Stimulated activated CD8-positive, alpha-beta memory T cell treated with anti-CD3 and anti-CD28 coated beads, Interleukin-4, amount 100 ng/mL, for 48 hours (primary cell): ENCODE measurements around the gene SYNPO2.
"Not testable (repeated sequence)": the region's sequence is repeated elsewhere in the genome, so short reads cannot be mapped to it uniquely, and the experiment has no call there.

Experiments
- DNase-seq: peaks from one replicate; pipeline ENCODE4 v3.0.0-alpha.2; 2020

SYNPO2 gene, protein sequence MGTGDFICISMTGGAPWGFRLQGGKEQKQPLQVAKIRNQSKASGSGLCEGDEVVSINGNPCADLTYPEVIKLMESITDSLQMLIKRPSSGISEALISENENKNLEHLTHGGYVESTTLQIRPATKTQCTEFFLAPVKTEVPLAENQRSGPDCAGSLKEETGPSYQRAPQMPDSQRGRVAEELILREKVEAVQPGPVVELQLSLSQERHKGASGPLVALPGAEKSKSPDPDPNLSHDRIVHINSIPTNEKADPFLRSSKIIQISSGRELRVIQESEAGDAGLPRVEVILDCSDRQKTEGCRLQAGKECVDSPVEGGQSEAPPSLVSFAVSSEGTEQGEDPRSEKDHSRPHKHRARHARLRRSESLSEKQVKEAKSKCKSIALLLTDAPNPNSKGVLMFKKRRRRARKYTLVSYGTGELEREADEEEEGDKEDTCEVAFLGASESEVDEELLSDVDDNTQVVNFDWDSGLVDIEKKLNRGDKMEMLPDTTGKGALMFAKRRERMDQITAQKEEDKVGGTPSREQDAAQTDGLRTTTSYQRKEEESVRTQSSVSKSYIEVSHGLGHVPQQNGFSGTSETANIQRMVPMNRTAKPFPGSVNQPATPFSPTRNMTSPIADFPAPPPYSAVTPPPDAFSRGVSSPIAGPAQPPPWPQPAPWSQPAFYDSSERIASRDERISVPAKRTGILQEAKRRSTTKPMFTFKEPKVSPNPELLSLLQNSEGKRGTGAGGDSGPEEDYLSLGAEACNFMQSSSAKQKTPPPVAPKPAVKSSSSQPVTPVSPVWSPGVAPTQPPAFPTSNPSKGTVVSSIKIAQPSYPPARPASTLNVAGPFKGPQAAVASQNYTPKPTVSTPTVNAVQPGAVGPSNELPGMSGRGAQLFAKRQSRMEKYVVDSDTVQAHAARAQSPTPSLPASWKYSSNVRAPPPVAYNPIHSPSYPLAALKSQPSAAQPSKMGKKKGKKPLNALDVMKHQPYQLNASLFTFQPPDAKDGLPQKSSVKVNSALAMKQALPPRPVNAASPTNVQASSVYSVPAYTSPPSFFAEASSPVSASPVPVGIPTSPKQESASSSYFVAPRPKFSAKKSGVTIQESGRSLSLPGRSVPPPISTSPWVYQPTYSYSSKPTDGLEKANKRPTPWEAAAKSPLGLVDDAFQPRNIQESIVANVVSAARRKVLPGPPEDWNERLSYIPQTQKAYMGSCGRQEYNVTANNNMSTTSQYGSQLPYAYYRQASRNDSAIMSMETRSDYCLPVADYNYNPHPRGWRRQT

DNA sequence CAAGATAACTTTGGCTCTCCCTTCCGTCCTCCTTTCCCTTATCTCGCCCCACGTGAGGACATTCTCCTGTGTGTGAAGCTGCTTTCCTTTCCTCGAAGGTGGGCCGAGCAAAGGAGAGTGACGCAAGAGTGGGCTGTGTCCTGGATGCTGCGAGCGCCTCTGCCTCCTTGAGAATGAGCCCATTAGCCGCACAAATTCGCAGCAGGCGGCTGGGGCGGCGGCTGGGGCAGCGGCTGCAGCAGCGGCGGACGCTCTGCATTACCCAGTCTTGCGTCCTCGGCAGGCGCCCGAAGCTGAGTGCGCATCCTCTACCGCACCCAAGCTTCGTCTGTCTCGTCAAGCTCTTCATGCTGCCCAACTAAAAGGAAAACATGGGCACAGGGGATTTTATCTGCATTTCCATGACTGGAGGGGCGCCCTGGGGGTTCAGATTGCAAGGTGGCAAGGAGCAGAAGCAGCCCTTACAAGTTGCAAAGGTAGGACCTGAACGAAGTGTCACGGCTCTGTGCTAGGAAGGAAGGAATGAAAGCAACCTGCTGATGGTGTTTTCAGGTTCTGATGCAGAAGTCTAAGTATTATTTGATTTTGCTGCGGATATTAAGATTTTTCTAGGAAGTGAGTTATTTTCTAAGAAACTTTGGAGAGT is at the start of gene SYNPO2:
SYNPO2 (plus strand) TSS at position 189 of the 646 bp plus-strand sequence; CDS start at position 372, 183 bp downstream.
- peak; percentile 61 for DNase-seq

- DNase-seq: no peak
These were observed 49.3 kb upstream of the SYNPO2 start for GRCh38 chr4:118839221-118839927.

DNA sequence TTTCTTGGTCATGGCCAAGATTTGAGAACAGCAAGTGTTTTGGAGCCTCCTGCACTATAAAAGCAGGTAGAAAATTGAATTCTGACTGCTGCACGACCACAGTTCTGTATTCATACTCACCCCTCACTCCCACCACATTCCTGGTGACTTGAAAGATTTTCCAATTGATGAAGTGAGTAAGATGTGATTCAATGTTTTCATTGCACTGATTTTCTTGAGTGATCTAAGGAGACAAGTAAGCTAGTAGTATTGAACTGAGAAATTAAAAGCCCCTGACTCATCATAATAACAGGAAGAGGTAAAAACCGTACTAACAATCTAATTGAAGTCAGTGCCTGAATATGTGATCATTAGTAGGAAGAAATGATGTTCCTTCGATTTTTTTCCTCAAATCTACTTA is 46.6 kb upstream of the SYNPO2 start:
- DNase-seq: no peak

- no peak for DNase-seq
These were observed 45.4 kb upstream of the SYNPO2 start for GRCh38 chr4:118843237-118843636.

- DNase-seq: no peak
These were observed 43.1 kb upstream of the SYNPO2 start for GRCh38 chr4:118845552-118846050.

GRCh38 chr4:118846979-118847378 is 41.7 kb upstream of the SYNPO2 start:
- no peak for DNase-seq

- no peak for DNase-seq
These were observed 40.4 kb upstream of the SYNPO2 start for GRCh38 chr4:118848242-118848641.

GRCh38 chr4:118848901-118849300 is 39.8 kb upstream of the SYNPO2 start:
- DNase-seq: no peak

DNA sequence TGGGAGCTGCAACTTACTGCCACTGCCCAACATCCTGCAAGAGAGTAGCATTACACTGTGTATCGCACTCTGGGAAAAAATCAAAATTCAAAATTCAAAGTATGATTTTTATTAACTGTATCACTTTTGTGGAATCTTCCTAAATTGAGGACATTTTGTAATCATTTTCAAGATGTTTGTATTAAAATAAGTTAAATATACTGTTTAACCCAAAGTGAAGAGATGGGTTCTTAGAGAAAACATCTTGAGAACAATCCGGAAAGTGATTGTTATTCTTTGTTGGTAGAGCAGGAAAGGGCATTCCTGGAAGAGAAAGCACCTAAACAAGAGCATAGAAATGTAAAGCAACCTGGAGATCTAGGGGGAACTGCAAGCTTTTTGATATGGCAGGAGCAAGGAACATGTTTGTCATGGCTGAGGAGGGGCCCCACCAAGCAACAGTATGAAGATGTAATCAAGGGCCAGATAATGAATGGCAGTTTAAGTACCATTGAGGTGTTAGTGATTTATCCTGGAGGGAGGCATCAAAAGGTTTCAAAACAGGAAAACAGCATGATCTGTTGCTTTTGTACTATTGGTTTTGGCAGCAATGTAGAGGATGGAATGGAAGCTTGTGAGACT is 38.7 kb upstream of the SYNPO2 start:
- DNase-seq: no peak

DNA sequence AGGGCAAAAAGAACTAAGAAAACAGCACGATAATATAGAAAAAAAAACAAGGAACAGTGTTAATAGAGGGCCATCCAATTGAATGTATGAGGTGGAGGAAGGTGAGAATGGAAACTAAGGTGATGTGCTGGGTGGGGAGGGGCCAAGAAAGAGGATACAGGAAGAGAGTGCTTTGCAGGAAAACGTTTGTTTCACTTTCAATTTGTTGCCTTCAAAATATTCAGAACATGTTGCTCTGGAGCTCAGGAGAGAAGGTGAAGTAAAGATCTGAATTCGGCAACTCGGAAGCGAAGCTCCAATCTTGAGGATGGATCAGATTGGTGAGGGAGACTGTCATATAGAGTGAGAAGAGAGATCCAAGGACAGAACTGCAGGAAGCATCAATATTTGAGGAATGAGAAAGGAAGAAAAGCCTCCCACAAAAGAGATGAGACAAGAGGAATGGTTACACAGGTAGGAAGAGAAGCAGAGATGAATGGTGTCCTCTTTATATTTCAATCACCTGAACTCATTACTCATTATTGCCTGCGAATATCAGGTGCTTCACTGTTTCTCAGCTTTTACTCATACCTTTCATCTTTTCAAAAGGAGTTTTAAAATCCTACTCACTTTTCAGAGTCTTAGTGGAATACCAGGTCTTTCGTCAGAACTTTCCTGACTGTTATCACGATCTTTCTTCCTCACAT is 38.0 kb upstream of the SYNPO2 start:
- DNase-seq: no peak

DNA sequence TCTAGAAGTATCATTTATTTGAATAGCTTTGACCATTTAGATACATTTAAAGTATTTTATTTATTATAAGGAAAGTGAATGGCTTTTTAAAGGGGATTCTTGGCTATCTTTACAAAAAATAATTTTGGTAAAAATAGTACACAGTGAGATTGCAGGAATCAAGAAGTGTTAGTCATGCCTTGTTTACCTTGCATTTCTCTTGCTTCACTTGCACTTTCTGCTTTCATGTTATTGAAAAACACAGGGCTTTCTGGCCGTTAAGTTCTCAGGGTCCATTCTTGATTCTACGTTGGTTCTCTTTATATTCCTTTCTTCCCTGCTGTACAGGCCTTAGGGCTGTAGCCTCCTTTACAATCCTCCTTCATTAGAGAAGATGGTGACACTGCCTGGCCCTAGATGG is 30.9 kb upstream of the SYNPO2 start:
- no peak for DNase-seq

DNA sequence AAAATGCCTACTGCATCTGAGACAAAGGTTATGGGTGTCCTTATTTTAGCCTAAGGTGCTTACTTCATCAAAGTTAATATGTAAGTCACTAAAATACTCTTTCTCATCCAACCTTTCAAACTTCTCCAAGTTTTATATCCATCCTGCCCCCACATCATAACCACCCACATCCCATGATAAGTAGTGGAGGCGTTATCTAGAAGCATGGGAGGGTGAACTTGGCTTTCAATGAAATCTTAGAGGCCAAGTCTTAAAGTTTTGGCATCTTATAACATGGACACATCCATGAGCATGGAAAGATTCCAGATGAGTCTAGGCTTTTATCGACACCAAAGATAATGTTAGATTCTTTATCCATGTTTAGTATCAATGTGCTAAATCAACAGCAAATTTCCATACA is 29.9 kb upstream of the SYNPO2 start:
- DNase-seq: no peak

DNA sequence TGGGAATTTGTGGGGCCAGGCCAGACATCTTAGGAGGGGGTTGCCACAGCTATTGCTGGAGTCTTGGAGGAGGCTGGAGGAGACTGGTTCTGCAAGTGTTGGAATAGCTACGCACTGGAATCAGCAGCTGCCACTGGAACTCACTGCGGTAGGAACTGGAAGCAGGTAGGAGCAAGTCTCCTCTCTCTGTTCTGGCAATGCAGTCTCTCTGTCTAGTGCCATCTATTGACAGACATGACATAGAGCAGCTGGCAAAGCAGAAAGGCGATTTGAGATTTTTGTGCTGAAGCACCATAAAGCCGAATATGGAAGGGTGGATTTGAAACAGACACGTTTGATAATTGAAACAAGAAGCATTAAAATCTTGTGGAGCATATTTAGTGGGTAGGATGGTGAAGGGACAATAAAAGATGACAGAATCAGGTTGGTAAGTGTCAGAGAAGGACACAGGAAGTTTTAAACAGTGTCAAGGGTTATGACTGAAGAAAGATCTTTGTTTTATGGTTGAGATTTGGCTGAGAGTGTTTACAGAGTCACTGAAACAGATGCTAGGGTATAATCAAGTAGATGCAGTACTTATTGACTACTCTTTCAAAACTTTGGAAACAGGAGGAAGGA is 23.5 kb upstream of the SYNPO2 start:
- no peak for DNase-seq

- DNase-seq: no peak
These were observed 22.2 kb upstream of the SYNPO2 start for GRCh38 chr4:118866442-118866841.

DNA sequence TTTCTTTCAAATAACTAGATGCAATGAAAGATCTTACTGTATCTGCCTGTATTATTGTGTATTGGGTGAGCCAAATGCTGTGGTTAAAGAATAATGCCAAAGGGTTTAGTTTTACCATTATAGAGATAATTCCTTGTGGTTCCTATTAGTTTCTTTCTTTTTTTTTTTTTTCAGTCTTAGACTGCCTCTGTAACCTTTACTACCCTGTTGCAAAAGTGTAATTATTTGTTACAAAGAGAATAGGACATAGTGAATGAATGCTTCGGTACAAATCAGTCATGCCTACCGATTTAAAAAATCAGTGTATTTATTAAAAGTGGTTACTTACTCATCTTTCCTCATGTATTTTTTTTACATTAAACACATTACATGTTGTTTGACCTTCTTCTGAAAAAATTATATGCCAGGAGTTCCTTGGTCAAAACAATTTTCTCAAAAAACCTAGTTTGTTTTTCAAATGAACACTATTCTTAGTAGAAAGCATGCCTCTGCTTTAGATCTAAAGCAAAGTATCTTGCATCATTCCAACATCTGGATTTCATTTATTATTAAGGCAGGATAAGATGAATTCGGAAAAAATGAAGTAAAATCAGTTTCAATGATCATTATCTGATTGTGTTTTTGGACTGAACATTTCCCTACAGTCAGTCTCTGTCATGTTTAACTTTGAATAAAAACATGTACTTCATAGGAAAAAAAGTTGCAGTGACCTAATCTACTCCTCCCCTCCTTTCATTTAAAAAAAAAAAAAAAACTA is 21.2 kb upstream of the SYNPO2 start:
- DNase-seq: no peak

- DNase-seq: no peak
These were observed 18.8 kb upstream of the SYNPO2 start for GRCh38 chr4:118869808-118870342.

DNA sequence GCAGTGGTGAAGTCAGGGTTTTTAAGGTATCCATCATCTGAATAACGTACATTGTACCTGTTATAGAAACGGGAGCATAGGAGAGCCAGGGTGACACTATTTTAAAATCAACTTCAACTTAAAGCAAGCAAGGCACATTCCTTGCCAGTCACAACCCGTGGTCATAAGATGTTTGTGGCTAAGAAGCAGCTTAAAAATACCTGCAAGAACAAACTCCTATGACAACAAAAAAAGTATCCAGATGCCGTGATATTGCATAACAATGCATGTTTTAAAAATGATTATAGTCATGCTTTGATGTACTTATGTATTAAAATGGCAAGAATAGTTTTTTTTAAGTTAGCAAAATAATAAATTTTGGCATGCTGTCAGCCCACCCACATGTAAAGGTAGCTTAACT is 16.5 kb upstream of the SYNPO2 start:
- DNase-seq: no peak

DNA sequence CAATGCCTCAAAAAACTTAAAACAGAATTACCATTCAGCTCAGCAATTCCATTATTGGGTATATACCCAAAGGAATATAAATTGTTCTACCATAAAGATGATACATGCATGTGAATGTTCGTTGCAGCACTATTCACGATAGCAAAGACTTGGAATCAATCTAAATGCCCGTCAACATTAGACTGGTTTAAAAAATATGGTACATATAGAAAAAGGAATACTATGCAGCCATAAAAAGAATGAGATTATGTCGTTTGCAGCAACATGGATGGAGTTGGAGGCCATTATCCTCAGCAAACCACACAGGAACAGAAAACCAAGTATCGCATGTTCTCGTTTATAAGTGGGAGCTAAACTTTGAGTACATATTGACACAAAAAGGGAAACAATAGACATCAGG is 10.9 kb upstream of the SYNPO2 start:
- no peak for DNase-seq

DNA sequence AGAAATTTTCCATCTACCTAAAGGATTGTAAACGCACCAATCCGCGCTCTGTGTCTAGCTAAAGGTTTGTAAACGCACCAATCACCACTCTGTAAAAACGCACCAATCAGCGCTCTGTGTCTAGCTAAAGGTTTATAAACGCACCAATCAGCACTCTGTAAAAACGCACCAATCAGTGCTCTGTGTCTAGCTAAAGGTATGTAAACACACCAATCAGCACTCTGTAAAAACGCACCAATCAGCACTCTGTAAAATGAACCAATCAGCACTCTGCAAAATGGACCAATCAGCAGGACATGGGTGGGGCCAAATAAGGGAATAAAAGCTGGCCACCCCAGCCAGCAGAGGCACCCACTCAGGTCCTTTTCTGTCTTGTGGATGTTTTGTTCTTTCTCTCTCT is 10.1 kb upstream of the SYNPO2 start:
- DNase-seq: not testable (repeated sequence)
